ENCODE data around the gene GHRHR. TPM values are rescaled to one million over a fixed set of nuclear protein-coding genes. Genes with fewer than 3 reads are reported as not detected.

Gene GHRHR
- total RNA-seq, 1 donor from 2014 or later, result 7.5 TPM

- H3K36me3 Mint-ChIP-seq (ENCODE audit: low read depth, unreplicated experiment), result no peaks in the 10 kb centered on the region
- no peak for DNase-seq (ENCODE audit: low spot score)
- H3K27ac Mint-ChIP-seq (ENCODE audit: unreplicated experiment), result no peak overlapping the region
- H3K9me3 Mint-ChIP-seq (ENCODE audit: unreplicated experiment), result no peaks in the 10 kb centered on the region
- TF ChIP-seq CTCF (IDR thresholded peaks at IDR 0.05; ENCODE audit: unreplicated experiment), result no peak
- no peak overlapping the region for H3K4me3 Mint-ChIP-seq (ENCODE audit: unreplicated experiment)
- peaks cover 8% of the 10 kb centered on the region for H3K4me1 Mint-ChIP-seq (ENCODE audit: unreplicated experiment)
- H3K27me3 Mint-ChIP-seq (ENCODE audit: unreplicated experiment), result peaks cover 13% of the 10 kb centered on the region
Measured at GRCh38 chr7:30934225-30934624, 29.5 kb upstream of the GHRHR start.

DNA sequence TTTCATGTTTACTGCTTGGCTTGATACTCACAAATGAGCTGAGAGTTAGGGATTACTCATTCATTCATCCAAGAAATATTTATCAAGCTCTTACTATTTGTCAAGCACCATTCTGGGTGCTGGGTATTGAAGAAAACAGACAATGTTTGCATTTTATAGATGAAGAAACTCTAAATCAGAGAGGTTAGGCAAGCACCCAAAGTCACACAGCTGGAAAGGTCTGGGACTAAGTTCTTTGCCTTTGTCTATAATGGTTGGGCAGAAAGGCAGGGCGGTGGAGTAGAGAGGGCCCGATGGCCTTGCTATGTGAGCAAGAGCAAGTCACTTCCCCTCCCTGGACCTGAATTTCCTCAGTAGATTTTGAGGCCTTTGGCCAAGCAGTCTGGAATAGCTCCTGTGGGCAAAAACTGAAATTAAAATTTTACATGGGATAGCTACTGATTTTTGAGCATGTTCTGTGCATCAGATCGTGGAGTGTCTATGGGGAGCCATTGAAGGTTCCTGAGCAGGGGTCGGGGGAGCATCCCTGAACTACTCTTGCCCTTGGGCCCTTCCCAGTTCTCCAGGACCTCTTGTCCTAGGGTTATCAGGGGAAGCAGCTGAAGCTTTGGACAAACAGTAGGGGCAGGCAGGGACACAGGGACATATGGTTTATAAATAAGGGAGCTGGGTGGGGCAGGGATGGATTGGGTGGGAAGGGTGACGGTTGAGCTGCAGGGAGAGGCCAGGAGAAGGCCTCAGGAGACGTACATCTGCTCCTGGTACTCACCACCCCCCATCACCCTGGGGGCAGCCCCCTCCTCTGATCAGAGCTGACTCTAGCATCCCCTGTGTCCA lies 28.8 kb upstream of the GHRHR start:
- Mint-ChIP-seq H3K4me1 (ENCODE audit: unreplicated experiment) (peaks cover 8% of the 10 kb centered on the region), H3K27me3 (ENCODE audit: unreplicated experiment) (peaks cover 9% of the 10 kb centered on the region), H3K36me3 (ENCODE audit: low read depth, unreplicated experiment) (no peaks in the 10 kb centered on the region), H3K4me3 (ENCODE audit: unreplicated experiment) (no peak overlapping the region), H3K27ac (ENCODE audit: unreplicated experiment) (no peak overlapping the region), H3K9me3 (ENCODE audit: unreplicated experiment) (no peaks in the 10 kb centered on the region)
- no peak for DNase-seq (ENCODE audit: low spot score)
- no peak for TF ChIP-seq CTCF (IDR thresholded peaks at IDR 0.05; ENCODE audit: unreplicated experiment)

GRCh38 chr7:30935569-30935877 lies 28.2 kb upstream of the GHRHR start:
- TF ChIP-seq CTCF (IDR thresholded peaks at IDR 0.05; ENCODE audit: unreplicated experiment), result no peak
- Mint-ChIP-seq H3K27me3 (ENCODE audit: unreplicated experiment) (peaks cover 9% of the 10 kb centered on the region), H3K4me3 (ENCODE audit: unreplicated experiment) (no peak overlapping the region), H3K4me1 (ENCODE audit: unreplicated experiment) (peaks cover 6% of the 10 kb centered on the region), H3K36me3 (ENCODE audit: low read depth, unreplicated experiment) (no peaks in the 10 kb centered on the region), H3K27ac (ENCODE audit: unreplicated experiment) (no peak overlapping the region), H3K9me3 (ENCODE audit: unreplicated experiment) (no peaks in the 10 kb centered on the region)
- DNase-seq (ENCODE audit: low spot score), result no peak

GRCh38 chr7:30936650-30937245 lies 27.0 kb upstream of the GHRHR start:
- Mint-ChIP-seq H3K4me3 (ENCODE audit: unreplicated experiment) (no peak overlapping the region), H3K4me1 (ENCODE audit: unreplicated experiment) (peaks cover 4% of the 10 kb centered on the region), H3K27me3 (ENCODE audit: unreplicated experiment) (peaks cover 9% of the 10 kb centered on the region), H3K27ac (ENCODE audit: unreplicated experiment) (no peak overlapping the region), H3K36me3 (ENCODE audit: low read depth, unreplicated experiment) (no peaks in the 10 kb centered on the region), H3K9me3 (ENCODE audit: unreplicated experiment) (no peaks in the 10 kb centered on the region)
- no peak for DNase-seq (ENCODE audit: low spot score)
- TF ChIP-seq CTCF (IDR thresholded peaks at IDR 0.05; ENCODE audit: unreplicated experiment), result no peak

GRCh38 chr7:30937416-30937815 lies 26.3 kb upstream of the GHRHR start:
- no peak for TF ChIP-seq CTCF (IDR thresholded peaks at IDR 0.05; ENCODE audit: unreplicated experiment)
- Mint-ChIP-seq H3K27me3 (ENCODE audit: unreplicated experiment) (peaks cover 6% of the 10 kb centered on the region), H3K27ac (ENCODE audit: unreplicated experiment) (peak overlapping the region; percentile 45), H3K36me3 (ENCODE audit: low read depth, unreplicated experiment) (no peaks in the 10 kb centered on the region), H3K4me1 (ENCODE audit: unreplicated experiment) (peaks cover 4% of the 10 kb centered on the region), H3K9me3 (ENCODE audit: unreplicated experiment) (no peaks in the 10 kb centered on the region), H3K4me3 (ENCODE audit: unreplicated experiment) (no peak overlapping the region)
- no peak for DNase-seq (ENCODE audit: low spot score)

Data from endothelial cell (in vitro differentiated cells).